Karpas-422 (cell line): ENCODE results near the gene ANAPC7. TPM values are rescaled to one million over a fixed set of nuclear protein-coding genes. Genes with fewer than 3 reads are reported as not detected.
A peak's percentile ranks its signal among the peaks of the same experiment; 100 is the strongest.
"Not testable (repeated sequence)": the region's sequence is repeated elsewhere in the genome, so short reads cannot be mapped to it uniquely, and the experiment has no call there.

ENCODE experiments used
- DNase-seq: peaks from one replicate; pipeline ENCODE4 v3.0.0-alpha.2; 2015
- H2AFZ ChIP-seq: fragments of 200-600 bp; sonication (generic); 2 replicates; pipeline ENCODE4 v1.6.1; 2014; ENCODE audit warnings: antibody characterized with exemption, low read length, mixed read lengths
- H3K27ac ChIP-seq: fragments of 200-600 bp; sonication (generic); 2 replicates; pipeline ENCODE4 v1.5.1; 2014; ENCODE audit warnings: mild to moderate bottlenecking, low read length, moderate library complexity
- H3K27me3 ChIP-seq: fragments of 200-600 bp; sonication (generic); 2 replicates; pipeline ENCODE4 v1.6.1; 2014; ENCODE audit warnings: low read length, mixed read lengths
- H3K36me3 ChIP-seq: fragments of 200-600 bp; sonication (generic); 2 replicates; pipeline ENCODE4 v1.6.1; 2014; ENCODE audit warnings: low read length, mixed read lengths; ENCODE audit not compliant: insufficient read depth
- H3K4me1 ChIP-seq: fragments of 200-600 bp; sonication (generic); 2 replicates; pipeline ENCODE4 v1.6.1; 2014; ENCODE audit warnings: mild to moderate bottlenecking, low read length, mixed read lengths
- H3K4me2 ChIP-seq: fragments of 200-600 bp; sonication (generic); 2 replicates; pipeline ENCODE4 v1.6.1; 2014; ENCODE audit warnings: low read length, low read depth, mild to moderate bottlenecking; ENCODE audit not compliant: poor library complexity, severe bottlenecking
- H3K4me3 ChIP-seq: fragments of 200-600 bp; sonication (generic); 2 replicates; pipeline ENCODE4 v1.5.1; 2014; ENCODE audit warnings: mild to moderate bottlenecking, antibody characterized with exemption, low read length, mixed read lengths
- H3K79me2 ChIP-seq: fragments of 200-600 bp; sonication (generic); 2 replicates; pipeline ENCODE4 v1.6.1; 2014; ENCODE audit warnings: mild to moderate bottlenecking, low read length, mixed read lengths
- H3K9ac ChIP-seq: fragments of 200-600 bp; sonication (generic); 2 replicates; pipeline ENCODE4 v1.6.0; 2014; ENCODE audit warnings: low read length
- H3K9me2 ChIP-seq: fragments of 200-600 bp; sonication (generic), shearing (Covaris generic); replicated peaks from 2 replicates; pipeline ENCODE4 v1.6.0; 2014; ENCODE audit warnings: mild to moderate bottlenecking, low read length, moderate library complexity; ENCODE audit not compliant: insufficient read depth
- H3K9me3 ChIP-seq: fragments of 300-700, 200-600 bp; sonication (generic); 2 replicates; pipeline ENCODE4 v1.6.1; 2014; ENCODE audit warnings: low read length, mixed read lengths
- H4K20me1 ChIP-seq: fragments of 200-600 bp; sonication (generic); 2 replicates; pipeline ENCODE4 v1.6.1; 2014; ENCODE audit warnings: mild to moderate bottlenecking, antibody characterized with exemption, low read length, low read depth; ENCODE audit not compliant: insufficient read depth
- total RNA-seq: library from RNA; depleted of rRNA; stranded (reverse); fragments of >200 nt; shearing (Covaris generic); gene quantifications from 2 replicates; pipeline ENCODE4 v1.2.3, GENCODE V29; 2014; ENCODE audit warnings: low replicate concordance

Gene ANAPC7
- total RNA-seq, 1 experiment from 2014 or later: 62.1 TPM

- peak overlapping the region; percentile 93 for H3K4me3 ChIP-seq
- no peaks in the 10 kb centered on the region for H3K9me3 ChIP-seq
- peaks cover 20% of the 10 kb centered on the region for H3K4me1 ChIP-seq
- H3K27ac ChIP-seq: peak overlapping the region; percentile 92
- H3K4me2 ChIP-seq: peak overlapping the region; percentile 90
- H2AFZ ChIP-seq: peak overlapping the region; percentile 100
- H3K9me2 ChIP-seq: no peaks in the 10 kb centered on the region
- DNase-seq: peak; percentile 94
- H3K36me3 ChIP-seq: peaks cover 12% of the 10 kb centered on the region
- H3K79me2 ChIP-seq: peaks cover 44% of the 10 kb centered on the region
- H3K27me3 ChIP-seq: no peaks in the 10 kb centered on the region
- H4K20me1 ChIP-seq: 0 out of 2 replicates have a peak, but pooled peaks cover 6% of the 10 kb centered on the region
- H3K9ac ChIP-seq: peak overlapping the region; percentile 85
Measured at GRCh38 chr12:110403976-110404682, 621 bp upstream of the ANAPC7 start.

GRCh38 chr12:110382683-110383082 is 20.8 kb downstream of the ANAPC7 start:
- H3K79me2 ChIP-seq: peaks cover 7% of the 10 kb centered on the region; the same call in 1 of the 2 replicates
- DNase-seq: no peak
- peaks cover under 1% of the 10 kb centered on the region; the same call in 1 of the 2 replicates for H3K4me1 ChIP-seq
- H4K20me1 ChIP-seq: no peaks in the 10 kb centered on the region
- no peak overlapping the region for H3K27ac ChIP-seq
- no peaks in the 10 kb centered on the region for H3K9me2 ChIP-seq
- no peaks in the 10 kb centered on the region for H3K9me3 ChIP-seq
- H3K36me3 ChIP-seq: peaks cover 50% of the 10 kb centered on the region
- no peak overlapping the region for H3K4me2 ChIP-seq
- H3K27me3 ChIP-seq: no peaks in the 10 kb centered on the region
- H3K9ac ChIP-seq: no peak overlapping the region
- H2AFZ ChIP-seq: no peak overlapping the region
- no peak overlapping the region for H3K4me3 ChIP-seq

GRCh38 chr12:110379631-110380030 is 23.9 kb downstream of the ANAPC7 start:
- no peak overlapping the region for H3K4me2 ChIP-seq
- H3K9ac ChIP-seq: no peak overlapping the region
- H3K9me2 ChIP-seq: no peaks in the 10 kb centered on the region
- H3K36me3 ChIP-seq: peaks cover 48% of the 10 kb centered on the region
- no peak for DNase-seq
- no peak overlapping the region for H2AFZ ChIP-seq
- H3K27me3 ChIP-seq: no peaks in the 10 kb centered on the region
- H3K9me3 ChIP-seq: no peaks in the 10 kb centered on the region
- no peaks in the 10 kb centered on the region for H4K20me1 ChIP-seq
- H3K4me3 ChIP-seq: no peak overlapping the region
- no peak overlapping the region for H3K27ac ChIP-seq
- H3K79me2 ChIP-seq: peaks cover 6% of the 10 kb centered on the region; the same call in 1 of the 2 replicates
- H3K4me1 ChIP-seq: peaks cover 21% of the 10 kb centered on the region

DNA sequence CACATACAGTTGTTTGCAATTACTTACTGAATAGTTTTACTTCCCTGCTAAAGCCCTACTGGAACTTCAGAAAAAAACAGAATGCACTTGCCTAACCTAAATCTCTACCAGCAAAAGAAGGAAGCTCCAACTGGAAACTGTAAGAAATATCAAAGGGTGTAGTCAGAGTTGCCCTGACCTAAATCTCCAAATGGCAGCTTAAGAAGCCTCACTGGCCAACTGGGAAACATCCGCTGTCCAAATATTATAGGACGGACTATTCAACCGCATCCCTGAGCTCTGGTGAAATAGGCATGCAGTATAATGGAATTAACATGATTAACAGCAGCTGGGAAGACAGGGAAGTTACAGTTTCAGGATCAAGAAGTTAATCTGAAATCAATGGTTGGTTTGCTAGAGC is 24.3 kb downstream of the ANAPC7 start:
- Histone ChIP-seq H3K4me2 (no peak overlapping the region), H3K9ac (no peak overlapping the region), H4K20me1 (no peaks in the 10 kb centered on the region), H3K4me1 (peaks cover 25% of the 10 kb centered on the region), H3K9me3 (no peaks in the 10 kb centered on the region), H2AFZ (no peak overlapping the region), H3K9me2 (no peaks in the 10 kb centered on the region), H3K79me2 (peaks cover 6% of the 10 kb centered on the region; the same call in 1 of the 2 replicates), H3K36me3 (peaks cover 52% of the 10 kb centered on the region), H3K27ac (no peak overlapping the region), H3K4me3 (no peak overlapping the region), H3K27me3 (no peaks in the 10 kb centered on the region)
- DNase-seq: no peak

- H4K20me1 ChIP-seq, H3K79me2 ChIP-seq, H3K27me3 ChIP-seq, H3K4me2 ChIP-seq, H3K27ac ChIP-seq, H2AFZ ChIP-seq, H3K9me2 ChIP-seq, H3K9me3 ChIP-seq, H3K9ac ChIP-seq, DNase-seq, H3K4me3 ChIP-seq: not testable (repeated sequence)
- Histone ChIP-seq H3K4me1 (peaks cover 34% of the 10 kb centered on the region), H3K36me3 (peaks cover 56% of the 10 kb centered on the region)
Measured at GRCh38 chr12:110378131-110378790, 25.2 kb downstream of the ANAPC7 start.

- no peak for DNase-seq
Measured at GRCh38 chr12:110373962-110374611, 29.4 kb downstream of the ANAPC7 start.

GRCh38 chr12:110373425-110373824 is 30.1 kb downstream of the ANAPC7 start:
- peak overlapping the region; percentile 64 for H3K27ac ChIP-seq
- H3K9me3 ChIP-seq: no peaks in the 10 kb centered on the region
- H3K4me1 ChIP-seq: peaks cover 63% of the 10 kb centered on the region
- no peak overlapping the region for H3K9ac ChIP-seq
- no peaks in the 10 kb centered on the region for H3K27me3 ChIP-seq
- no peak overlapping the region for H3K4me3 ChIP-seq
- no peak overlapping the region for H2AFZ ChIP-seq
- peaks cover 6% of the 10 kb centered on the region; the same call in 1 of the 2 replicates for H3K79me2 ChIP-seq
- DNase-seq: no peak
- H3K4me2 ChIP-seq: no peak overlapping the region
- no peaks in the 10 kb centered on the region for H4K20me1 ChIP-seq
- no peaks in the 10 kb centered on the region for H3K9me2 ChIP-seq
- H3K36me3 ChIP-seq: peaks cover 39% of the 10 kb centered on the region

More at GRCh38 chr12:110373962-110374611, 29.4 kb downstream of the ANAPC7 start:
- no peaks in the 10 kb centered on the region for H3K27me3 ChIP-seq
- no peak overlapping the region for H3K4me2 ChIP-seq
- peak overlapping the region; percentile 64 for H3K27ac ChIP-seq
- H4K20me1 ChIP-seq: no peaks in the 10 kb centered on the region
- no peaks in the 10 kb centered on the region for H3K9me2 ChIP-seq
- no peaks in the 10 kb centered on the region for H3K9me3 ChIP-seq
- peaks cover 60% of the 10 kb centered on the region for H3K4me1 ChIP-seq
- H3K9ac ChIP-seq: no peak overlapping the region
- no peak overlapping the region for H3K4me3 ChIP-seq
- peaks cover 6% of the 10 kb centered on the region; the same call in 1 of the 2 replicates for H3K79me2 ChIP-seq
- no peak overlapping the region for H2AFZ ChIP-seq
- H3K36me3 ChIP-seq: peaks cover 40% of the 10 kb centered on the region

- H2AFZ ChIP-seq: no peak overlapping the region
- no peak overlapping the region for H3K9ac ChIP-seq
- no peaks in the 10 kb centered on the region for H3K9me2 ChIP-seq
- no peaks in the 10 kb centered on the region for H3K9me3 ChIP-seq
- DNase-seq: no peak
- H4K20me1 ChIP-seq: no peaks in the 10 kb centered on the region
- peaks cover 6% of the 10 kb centered on the region; the same call in 1 of the 2 replicates for H3K79me2 ChIP-seq
- H3K27me3 ChIP-seq: no peaks in the 10 kb centered on the region
- H3K4me2 ChIP-seq: no peak overlapping the region
- H3K27ac ChIP-seq: peak overlapping the region; percentile 64
- H3K36me3 ChIP-seq: peaks cover 39% of the 10 kb centered on the region
- H3K4me3 ChIP-seq: no peak overlapping the region
- peaks cover 63% of the 10 kb centered on the region for H3K4me1 ChIP-seq
Measured at GRCh38 chr12:110373025-110373424, 30.5 kb downstream of the ANAPC7 start.
